Gastrocnemius medialis (tissue), 4 donors: ENCODE data around the gene TLE2.

Experiments used
- CTCF ChIP-seq, 5 experiments: fragments of 450-650 bp in 3 of 5; fragments of 200-600 bp in 2 of 5; sonication (generic) in 2 of 5; IDR thresholded peaks in 4 of 5; conservative IDR thresholded peaks in 1 of 5; 1 replicate in 4 of 5; 2 replicates in 1 of 5; pipeline ENCODE4 v1.5.1; 2016 to 2019; ENCODE audit warnings: antibody characterized with exemption in 5 of 5, mild to moderate bottlenecking in 3 of 5, moderate library complexity in 3 of 5
- POLR2A ChIP-seq, 2 donors: fragments of 450-650 bp; IDR thresholded peaks; one replicate each; pipeline ENCODE4 v1.6.1; 2017; ENCODE audit warnings: antibody characterized with exemption in 2 of 2, mild to moderate bottlenecking in 2 of 2, moderate library complexity in 2 of 2

GRCh38 chr19:3034406-3034655 is 5.3 kb upstream of the TLE2 start:
- TF ChIP-seq POLR2A (IDR thresholded peaks at IDR 0.05), result no peak
- no peak for TF ChIP-seq CTCF (IDR thresholded peaks at IDR 0.05 in 4 of 5, conservative IDR thresholded peaks at IDR 0.05 in 1 of 5)
